H1 (cell line): Measurements from ENCODE around the gene ZBTB40. TPM values are rescaled to one million over a fixed set of nuclear protein-coding genes. Genes with fewer than 3 reads are reported as not detected.

Experiments used
- CHD7 ChIP-seq: fragments of 300-600 bp; sonication (generic); IDR thresholded peaks from 2 replicates; pipeline ENCODE4 v1.7.1; 2012; ENCODE audit warnings: low read length, moderate library complexity, mild to moderate bottlenecking, inconsistent platforms; ENCODE audit not compliant: insufficient replicate concordance
- polyA plus RNA-seq, 7 experiments: library from polyadenylated mRNA; depleted of rRNA in 3 of 7; stranded (reverse) in 5 of 7; unstranded in 2 of 7; fragments of >200 nt in 5 of 7; fragments of 200-250 nt in 2 of 7; gene quantifications; 1 replicate in 5 of 7; 2 replicates in 1 of 7; 4 replicates in 1 of 7; pipeline versions ENCODE4 v1.2.1 to v1.2.3, GENCODE V29; 2011 to 2013; ENCODE audit warnings: missing spikeins in 2 of 7, mixed read lengths in 2 of 7
- total RNA-seq: library from RNA; stranded (reverse); fragmentation: NEBNext Ultra II Directional; extraction: Animal tissue kit (Norgen Biotek cat#: 25700); gene quantifications from 2 replicates; pipeline ENCODE4 v1.2.1, GENCODE V29; 2021

ZBTB40 gene
- total and polyA plus RNA-seq, 2 of the 8 experiments (the other 6 are each of a cell fraction or from before 2014, with no cell fraction given): 3.1 to 19.3 TPM

- TF ChIP-seq CHD7: peak; percentile 30
Measured at GRCh38 chr1:22490309-22490708, 38.7 kb downstream of the ZBTB40 start (continued).
